DND-41 (cell line): ENCODE results near the gene MCTP1.

Experiments
- CTCF ChIP-seq: IDR thresholded peaks from 2 replicates; pipeline ENCODE4 v1.5.1; 2012; ENCODE audit warnings: borderline replicate concordance, low read length, moderate library complexity, mild to moderate bottlenecking; ENCODE audit not compliant: poor library complexity, severe bottlenecking; ENCODE audit errors: extremely low read depth
- EZH2 ChIP-seq: IDR thresholded peaks from 3 replicates; pipeline ENCODE4 v1.6.1; 2012; ENCODE audit warnings: borderline replicate concordance, low read depth, mild to moderate bottlenecking, moderate library complexity, low read length, inconsistent platforms; ENCODE audit not compliant: severe bottlenecking

- TF ChIP-seq CTCF (no peak), EZH2 (no peak)
Measured at GRCh38 chr5:95153511-95153910, 131.4 kb downstream of the MCTP1 start.
